IMR-90 (cell line): ENCODE measurements around the gene SPAG9.

Experiments used
- BHLHE40 ChIP-seq: fragments of 150-350 bp; IDR thresholded peaks from 2 replicates; pipeline ENCODE4 v1.6.1; 2016; ENCODE audit warnings: mild to moderate bottlenecking, low read depth, low read length
- CEBPB ChIP-seq: IDR thresholded peaks from 2 replicates; pipeline ENCODE4 v1.6.1; 2012; ENCODE audit warnings: low read depth, low read length, improper control_type of control experiment
- CTCF ChIP-seq: conservative IDR thresholded peaks from 2 replicates; pipeline ENCODE4 v1.5.1; 2012; ENCODE audit warnings: mild to moderate bottlenecking, low read depth, low read length, improper control_type of control experiment
- ELK1 ChIP-seq: fragments of 150-350 bp; IDR thresholded peaks from 2 replicates; pipeline ENCODE4 v1.6.1; 2016; ENCODE audit warnings: low read depth, mild to moderate bottlenecking, low read length, moderate library complexity, borderline replicate concordance
- MAFK ChIP-seq: IDR thresholded peaks from 2 replicates; pipeline ENCODE4 v1.6.1; 2012; ENCODE audit warnings: low read depth, low read length, improper control_type of control experiment
- MAZ ChIP-seq: IDR thresholded peaks from 2 replicates; pipeline ENCODE4 v1.6.1; 2012; ENCODE audit warnings: low read depth, mild to moderate bottlenecking, low read length, improper control_type of control experiment, moderate library complexity, borderline replicate concordance
- POLR2A ChIP-seq: IDR thresholded peaks from 2 replicates; pipeline ENCODE4 v1.6.1; 2012; ENCODE audit warnings: mild to moderate bottlenecking, low read depth, low read length
- RAD21 ChIP-seq: IDR thresholded peaks from 2 replicates; pipeline ENCODE4 v1.6.1; 2012; ENCODE audit warnings: low read length, improper control_type of control experiment
- SMC3 ChIP-seq: fragments of 150-350 bp; IDR thresholded peaks from 2 replicates; pipeline ENCODE4 v1.6.1; 2016; ENCODE audit warnings: low read depth, mild to moderate bottlenecking, antibody characterized with exemption, low read length, moderate library complexity
- USF2 ChIP-seq: fragments of 150-350 bp; IDR thresholded peaks from 2 replicates; pipeline ENCODE4 v1.6.1; 2017; ENCODE audit warnings: mild to moderate bottlenecking, antibody characterized with exemption, low read length, low read depth

- TF ChIP-seq CTCF (no peak), POLR2A (no peak), ELK1 (no peak), MAZ (no peak), RAD21 (no peak), SMC3 (no peak), BHLHE40 (no peak), MAFK (no peak), USF2 (no peak), CEBPB (no peak)
Measured at GRCh38 chr17:50993544-50993943, 127.1 kb downstream of the SPAG9 start.
